HCT116 (cell line): Measurements from ENCODE around the gene RNF215. TPM values are rescaled to one million over a fixed set of nuclear protein-coding genes. Genes with fewer than 3 reads are reported as not detected.

ENCODE experiments used
- ATAC-seq: fragments of 200-7000 bp; cut with Tn5 transposase; 2 replicates; pipeline ENCODE4 v1.9.1; 2020; ENCODE audit warnings: mild to moderate bottlenecking, moderate library complexity
- BruUV-seq: library from RNA; stranded (reverse); fragments of 400-500 nt; replicated peaks from 2 replicates; lab custom pipeline; 2021; lab: Mats Ljungman, UMichigan
- CTCF ChIA-PET: fragments of 300-600 bp; sonication (Branson Sonifier 250); formaldehyde crosslinking; loops from one replicate; lab custom pipeline; 2021; ENCODE audit warnings: antibody characterized with exemption; lab: Charles Lee
- POLR2A ChIA-PET: fragments of 300-600, 350-600 bp; sonication (Branson Sonifier 250); formaldehyde crosslinking; loops from one replicate; lab custom pipeline; 2021; ENCODE audit warnings: antibody characterized with exemption; lab: Charles Lee
- RAD21 ChIA-PET, 2 experiments: fragments of 300-600 bp; sonication (Branson Sonifier 250); formaldehyde crosslinking; loops; one replicate each; lab custom pipeline; 2023; ENCODE audit warnings: low total read pairs in 2 of 2; ENCODE audit not compliant: uncharacterized antibody in 2 of 2, unreplicated experiment in 2 of 2, low non-redundant PET in 1 of 2; lab: Charles Lee
- DNase-seq: peaks from one replicate; pipeline ENCODE4 v3.0.0-alpha.2; 2010; ENCODE audit warnings: low read depth, low spot score
- H2AFZ ChIP-seq: fragments of 200-600 bp; shearing (Covaris generic), sonication (generic); 2 replicates; pipeline ENCODE4 v1.6.1; 2017; ENCODE audit warnings: low read depth, mixed run types, mixed read lengths, antibody characterized with exemption, low read length; ENCODE audit not compliant: poor library complexity, severe bottlenecking
- H3K27ac ChIP-seq: 2 replicates; pipeline ENCODE4 v1.5.1; 2012; ENCODE audit warnings: low read depth, low read length
- H3K27me3 ChIP-seq: fragments of 200-600 bp; sonication (generic); 2 replicates; pipeline ENCODE4 v1.6.1; 2016; ENCODE audit warnings: mixed run types, low read length, mixed read lengths; ENCODE audit not compliant: insufficient read depth
- H3K36me3 ChIP-seq, 2 experiments: fragments of 200-500 bp in 1 of 2; fragments of 200-600 bp in 1 of 2; sonication (Bioruptor generic) in 1 of 2; sonication (generic) in 1 of 2; 2 replicates each; pipeline versions ENCODE4 v1.5.1 to v1.6.1; 2014 to 2016; ENCODE audit warnings: low read length in 2 of 2, inconsistent platforms in 1 of 2, mixed read lengths in 1 of 2, mixed run types in 1 of 2; ENCODE audit not compliant: insufficient read depth in 2 of 2, control insufficient read depth in 1 of 2
- H3K4me1 ChIP-seq, 2 experiments: fragments of 200-600 bp in 1 of 2; sonication (generic) in 1 of 2; 2 replicates each; pipeline versions ENCODE4 v1.5.1 to v1.6.1; 2012 to 2017; ENCODE audit warnings: low read length in 2 of 2, inconsistent platforms in 1 of 2, mild to moderate bottlenecking in 1 of 2, mixed read lengths in 1 of 2, mixed run types in 1 of 2, moderate library complexity in 1 of 2; ENCODE audit not compliant: insufficient read depth in 2 of 2, control insufficient read depth in 1 of 2
- H3K4me2 ChIP-seq: fragments of 200-600 bp; sonication (generic); 2 replicates; pipeline ENCODE4 v1.6.1; 2017; ENCODE audit warnings: mixed run types, low read length, mixed read lengths
- H3K4me3 ChIP-seq, 2 experiments: fragments of 200-600 bp in 1 of 2; sonication (generic) in 1 of 2; replicated peaks in 1 of 2; 2 replicates each; pipeline ENCODE4 v1.5.1; 2011 to 2016; ENCODE audit warnings: low read length in 2 of 2, control low read depth in 1 of 2, low read depth in 1 of 2, mild to moderate bottlenecking in 1 of 2, mixed read lengths in 1 of 2, mixed run types in 1 of 2
- H3K79me2 ChIP-seq: fragments of 200-600 bp; sonication (generic); 2 replicates; pipeline ENCODE4 v1.6.1; 2017; ENCODE audit warnings: mild to moderate bottlenecking, mixed run types, low read length, moderate library complexity, mixed read lengths; ENCODE audit not compliant: insufficient read depth
- H3K9ac ChIP-seq: fragments of 200-600 bp; sonication (generic); 2 replicates; pipeline ENCODE4 v1.6.1; 2016; ENCODE audit warnings: low read length, mixed read lengths
- H3K9me2 ChIP-seq: fragments of 200-600 bp; sonication (generic), shearing (Covaris generic); 2 replicates; pipeline ENCODE4 v1.6.1; 2017; ENCODE audit warnings: mixed run types, mild to moderate bottlenecking, moderate library complexity; ENCODE audit not compliant: insufficient read depth
- H3K9me3 ChIP-seq, 2 experiments: fragments of 200-500 bp in 1 of 2; fragments of 200-600 bp in 1 of 2; sonication (Bioruptor generic) in 1 of 2; sonication (generic) in 1 of 2; 2 replicates each; pipeline ENCODE4 v1.6.1; 2014 to 2017; ENCODE audit warnings: low read length in 2 of 2, mixed read lengths in 2 of 2, inconsistent platforms in 1 of 2, low read depth in 1 of 2, mild to moderate bottlenecking in 1 of 2, mixed run types in 1 of 2, moderate library complexity in 1 of 2; ENCODE audit not compliant: control insufficient read depth in 1 of 2, insufficient read depth in 1 of 2
- H4K20me1 ChIP-seq: fragments of 200-600 bp; sonication (generic), shearing (Covaris generic); 2 replicates; pipeline ENCODE4 v1.6.1; 2017; ENCODE audit warnings: mixed run types, mild to moderate bottlenecking, moderate library complexity; ENCODE audit not compliant: insufficient read depth
- ELF1 ChIP-seq: IDR thresholded peaks from 2 replicates; pipeline ENCODE4 v1.6.1; 2012; ENCODE audit warnings: low read depth, borderline replicate concordance
- EZH2 ChIP-seq: fragments of 200-600 bp; sonication (generic); IDR thresholded peaks from 2 replicates; pipeline ENCODE4 v1.6.1; 2017; ENCODE audit warnings: antibody characterized with exemption, mixed run types
- JUND ChIP-seq: IDR thresholded peaks from 2 replicates; pipeline ENCODE4 v1.6.1; 2012
- POLR2A ChIP-seq: IDR thresholded peaks from 2 replicates; pipeline ENCODE4 v1.7.0; 2011; ENCODE audit warnings: borderline replicate concordance; ENCODE audit not compliant: insufficient read depth, insufficient read length; ENCODE audit errors: extremely low read depth
- POLR2AphosphoS5 ChIP-seq: IDR thresholded peaks from 2 replicates; pipeline ENCODE4 v1.6.1; 2011; ENCODE audit warnings: mild to moderate bottlenecking, low read depth, low read length, moderate library complexity
- RAD21 ChIP-seq: IDR thresholded peaks from 2 replicates; pipeline ENCODE4 v1.6.1; 2012; ENCODE audit warnings: low read depth, mild to moderate bottlenecking
- SRF ChIP-seq: IDR thresholded peaks from 2 replicates; pipeline ENCODE4 v1.6.1; 2012; ENCODE audit warnings: low read depth
- TCF7L2 ChIP-seq: IDR thresholded peaks from 2 replicates; pipeline ENCODE4 v1.7.0; 2011; ENCODE audit warnings: borderline replicate concordance, inconsistent platforms; ENCODE audit not compliant: insufficient read depth, insufficient read length; ENCODE audit errors: extremely low read depth
- YY1 ChIP-seq: IDR thresholded peaks from 2 replicates; pipeline ENCODE4 v1.6.1; 2011; ENCODE audit warnings: low read length, low read depth, moderate library complexity, mild to moderate bottlenecking; ENCODE audit not compliant: insufficient replicate concordance; ENCODE audit errors: extremely low read depth
- ZFX ChIP-seq: fragments of 450-650 bp; IDR thresholded peaks from 2 replicates; pipeline ENCODE4 v1.6.1; 2017
- intact Hi-C: fragments of 100-400 bp; cut with micrococcal nuclease; formaldehyde crosslinking; loops from 2 replicates; pipeline ENCODE4 v1.10.0; 2022
- total RNA-seq: library from RNA; stranded (reverse); gene quantifications from one replicate; pipeline ENCODE4 v1.2.1, GENCODE V29; 2021; ENCODE audit not compliant: unreplicated experiment
- TF ChIP-seq, protein P1 (sequence below): IDR thresholded peaks from 2 replicates; pipeline ENCODE4 v1.6.1; 2012
- TF ChIP-seq, protein P2 (sequence below), 3 experiments: fragments of 200-600 bp in 1 of 3; sonication (generic) in 1 of 3; IDR thresholded peaks in 2 of 3; conservative IDR thresholded peaks in 1 of 3; 2 replicates each; pipeline ENCODE4 v1.5.1; 2012 to 2017; ENCODE audit warnings: low read depth in 2 of 3, low read length in 2 of 3, antibody characterized with exemption in 1 of 3, borderline replicate concordance in 1 of 3, control low read depth in 1 of 3, mild to moderate bottlenecking in 1 of 3, mixed read lengths in 1 of 3, mixed run types in 1 of 3, moderate library complexity in 1 of 3; ENCODE audit not compliant: insufficient read depth in 1 of 3

Gene RNF215
- total RNA-seq, 1 experiment from 2014 or later, result 20.2 TPM

DNA sequence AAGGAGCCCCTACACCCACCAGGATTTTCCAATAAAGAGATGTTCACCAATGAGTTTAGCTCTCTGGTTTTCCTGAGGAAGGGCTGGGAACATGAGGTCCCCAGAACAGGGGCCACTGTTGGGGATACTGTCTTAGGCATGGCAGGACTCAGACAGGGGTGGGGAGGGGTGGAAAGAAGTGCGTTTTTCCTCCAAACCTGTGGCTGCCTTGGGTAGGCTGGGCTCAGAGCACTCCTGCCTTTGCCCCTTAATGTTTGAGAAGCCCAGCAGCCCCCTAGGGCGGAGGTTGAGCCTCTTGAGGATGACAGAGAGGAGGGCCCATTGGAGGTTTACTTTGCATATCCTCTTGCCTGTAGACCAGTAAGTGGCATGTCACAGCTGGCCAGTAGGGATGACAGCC, 49.0 kb upstream of the RNF215 start:
- intact Hi-C loops, result no loop called here
- CTCF ChIA-PET, result interaction anchor here (1.2 kb wide), 1 partner anchor 10 kb away, joined by 6 read pairs; the partner anchor contains the start of gene MTFP1

More for the DNA sequence above, 49.0 kb upstream of the RNF215 start:
- ATAC-seq, result peak; percentile 4
- no peaks in the 10 kb centered on the region for H3K27me3 ChIP-seq
- ChIA-PET RAD21 (no interaction called here), POLR2A (interaction anchor here (0.6 to 1.5 kb wide), 2 partner anchors 8 to 13 kb away, joined by 3 to 4 read pairs; no protein-coding TSS in a partner anchor)
- H3K79me2 ChIP-seq, result 0 out of 2 replicates have a peak, but pooled peaks cover 5% of the 10 kb centered on the region
- no peak overlapping the region for H2AFZ ChIP-seq
- no peaks in the 10 kb centered on the region for H3K9me3 ChIP-seq
- peak overlapping the region; percentile 88 for H3K27ac ChIP-seq
- no peaks in the 10 kb centered on the region for H4K20me1 ChIP-seq
- no peaks in the 10 kb centered on the region for H3K36me3 ChIP-seq
- peak overlapping the region; percentile 80 to 82 for H3K4me3 ChIP-seq
- peak overlapping the region; percentile 69 for H3K9ac ChIP-seq
- TSS peak; percentile 92 for BruUV-seq
- peaks cover 11 to 30% of the 10 kb centered on the region in 2 experiments for H3K4me1 ChIP-seq
- no peak for DNase-seq
- no peak for TF ChIP-seq POLR2AphosphoS5
- TF ChIP-seq EZH2, result no peak
- TF ChIP-seq ZFX, result no peak; the same call in 1 of the 2 replicates
- no peak for TF ChIP-seq YY1
- TF ChIP-seq, protein P1, sequence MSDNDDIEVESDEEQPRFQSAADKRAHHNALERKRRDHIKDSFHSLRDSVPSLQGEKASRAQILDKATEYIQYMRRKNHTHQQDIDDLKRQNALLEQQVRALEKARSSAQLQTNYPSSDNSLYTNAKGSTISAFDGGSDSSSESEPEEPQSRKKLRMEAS, result no peak
- no peak for TF ChIP-seq POLR2A
- TF ChIP-seq JUND, result no peak
- TF ChIP-seq, protein P2, sequence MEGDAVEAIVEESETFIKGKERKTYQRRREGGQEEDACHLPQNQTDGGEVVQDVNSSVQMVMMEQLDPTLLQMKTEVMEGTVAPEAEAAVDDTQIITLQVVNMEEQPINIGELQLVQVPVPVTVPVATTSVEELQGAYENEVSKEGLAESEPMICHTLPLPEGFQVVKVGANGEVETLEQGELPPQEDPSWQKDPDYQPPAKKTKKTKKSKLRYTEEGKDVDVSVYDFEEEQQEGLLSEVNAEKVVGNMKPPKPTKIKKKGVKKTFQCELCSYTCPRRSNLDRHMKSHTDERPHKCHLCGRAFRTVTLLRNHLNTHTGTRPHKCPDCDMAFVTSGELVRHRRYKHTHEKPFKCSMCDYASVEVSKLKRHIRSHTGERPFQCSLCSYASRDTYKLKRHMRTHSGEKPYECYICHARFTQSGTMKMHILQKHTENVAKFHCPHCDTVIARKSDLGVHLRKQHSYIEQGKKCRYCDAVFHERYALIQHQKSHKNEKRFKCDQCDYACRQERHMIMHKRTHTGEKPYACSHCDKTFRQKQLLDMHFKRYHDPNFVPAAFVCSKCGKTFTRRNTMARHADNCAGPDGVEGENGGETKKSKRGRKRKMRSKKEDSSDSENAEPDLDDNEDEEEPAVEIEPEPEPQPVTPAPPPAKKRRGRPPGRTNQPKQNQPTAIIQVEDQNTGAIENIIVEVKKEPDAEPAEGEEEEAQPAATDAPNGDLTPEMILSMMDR (IDR thresholded peaks at IDR 0.05 in 2 of 3, conservative IDR thresholded peaks at IDR 0.05 in 1 of 3; ENCODE audit: borderline replicate concordance in 1 of 3, insufficient read depth in 1 of 3, low read depth in 2 of 3, low read length in 2 of 3), result no peak
- TF ChIP-seq SRF, result no peak
- no peak for TF ChIP-seq TCF7L2
- no peak for TF ChIP-seq RAD21
- TF ChIP-seq ELF1, result no peak
- H3K4me2 ChIP-seq, result peak overlapping the region; percentile 85
- H3K9me2 ChIP-seq, result no peaks in the 10 kb centered on the region
